Activated T-cell treated with anti-CD3 and anti-CD28 coated beads, Interleukin-2, amount 50 U/mL, for 1 hour (primary cell): ENCODE measurements around the gene GTF2B.
"Not testable (repeated sequence)": the region's sequence is repeated elsewhere in the genome, so short reads cannot be mapped to it uniquely, and the experiment has no call there.

ENCODE experiments used
- DNase-seq: peaks from one replicate; pipeline ENCODE4 v3.0.0-alpha.2; 2020

The GTF2B gene

DNA sequence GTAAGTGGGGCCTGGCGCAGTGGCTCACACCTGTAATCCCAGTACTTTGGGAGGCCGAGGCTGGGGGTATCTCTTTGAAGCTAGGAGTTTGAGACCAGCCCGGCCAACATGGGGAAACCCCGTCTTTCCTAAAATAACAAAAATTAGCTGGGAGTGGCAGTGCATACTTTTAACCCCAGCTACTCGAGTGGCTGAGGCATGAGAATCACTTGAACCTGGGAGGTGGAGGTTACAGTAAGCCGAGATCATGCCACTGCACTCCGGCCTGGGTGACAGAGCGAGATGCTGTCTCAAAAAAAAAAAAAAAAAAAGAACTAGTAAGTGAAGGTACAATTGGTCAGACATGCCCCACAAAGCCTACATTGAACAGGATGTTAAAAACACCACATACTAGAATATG, 10.7 kb downstream of the GTF2B start:
- DNase-seq, result not testable (repeated sequence)

DNA sequence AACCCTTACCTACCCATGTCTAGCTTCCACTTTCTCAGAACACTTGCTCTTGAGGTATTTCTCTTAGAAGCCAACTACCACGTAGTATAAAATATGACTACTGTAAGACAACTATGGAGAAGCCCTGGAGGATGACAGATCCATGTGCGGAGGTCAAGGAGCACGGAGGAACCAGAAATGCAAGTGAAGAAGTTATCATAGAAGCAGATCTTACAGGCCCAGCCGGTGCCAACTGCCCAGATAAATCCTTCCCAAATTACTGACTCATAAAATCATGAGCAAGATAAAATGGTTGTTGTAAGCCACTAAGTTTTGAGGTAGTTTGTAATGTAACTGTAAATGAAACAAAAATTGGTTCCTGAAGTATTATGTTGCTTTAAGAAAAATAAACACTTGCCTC, 12.6 kb downstream of the GTF2B start:
- DNase-seq, result no peak

DNA sequence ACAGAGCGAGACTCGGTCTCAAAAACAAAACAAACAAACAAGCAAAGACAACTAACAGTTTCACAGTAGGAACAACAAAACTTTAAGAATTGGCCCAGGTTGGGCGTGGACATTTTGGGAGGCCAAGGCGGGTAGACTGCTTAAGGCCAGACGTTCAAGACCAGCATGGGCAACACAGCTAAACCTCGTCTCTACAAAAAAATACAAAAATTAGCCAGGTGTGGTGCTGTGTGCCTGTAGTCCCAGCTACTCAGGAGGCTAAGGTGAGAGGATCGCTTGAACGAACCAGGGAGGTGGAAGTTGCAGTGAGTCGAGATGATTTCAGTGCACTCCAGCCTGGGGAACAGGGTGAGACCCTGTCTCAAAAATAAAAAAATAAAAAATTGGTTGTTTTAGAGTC, 13.5 kb downstream of the GTF2B start:
- no peak for DNase-seq

DNA sequence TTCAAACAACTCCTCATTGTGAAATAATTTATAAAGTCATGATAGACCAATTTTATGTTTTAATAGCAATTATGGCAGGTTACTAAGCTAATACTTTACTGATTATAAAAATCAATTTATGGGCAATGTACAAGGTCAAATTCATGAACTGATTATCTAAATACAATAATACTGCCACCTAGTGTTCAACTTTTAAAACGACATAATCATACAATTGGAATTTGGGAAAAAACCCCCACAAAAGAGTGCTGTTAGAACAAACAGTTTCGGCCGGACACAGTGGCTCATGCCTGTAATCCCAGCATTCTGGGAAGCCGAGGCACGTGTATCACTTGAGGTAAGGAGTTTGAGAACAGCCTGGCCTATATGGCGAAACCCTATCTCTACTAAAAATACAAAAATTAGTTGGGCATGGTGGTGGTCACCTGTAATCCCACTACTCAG, 14.0 kb downstream of the GTF2B start:
- no peak for DNase-seq

DNA sequence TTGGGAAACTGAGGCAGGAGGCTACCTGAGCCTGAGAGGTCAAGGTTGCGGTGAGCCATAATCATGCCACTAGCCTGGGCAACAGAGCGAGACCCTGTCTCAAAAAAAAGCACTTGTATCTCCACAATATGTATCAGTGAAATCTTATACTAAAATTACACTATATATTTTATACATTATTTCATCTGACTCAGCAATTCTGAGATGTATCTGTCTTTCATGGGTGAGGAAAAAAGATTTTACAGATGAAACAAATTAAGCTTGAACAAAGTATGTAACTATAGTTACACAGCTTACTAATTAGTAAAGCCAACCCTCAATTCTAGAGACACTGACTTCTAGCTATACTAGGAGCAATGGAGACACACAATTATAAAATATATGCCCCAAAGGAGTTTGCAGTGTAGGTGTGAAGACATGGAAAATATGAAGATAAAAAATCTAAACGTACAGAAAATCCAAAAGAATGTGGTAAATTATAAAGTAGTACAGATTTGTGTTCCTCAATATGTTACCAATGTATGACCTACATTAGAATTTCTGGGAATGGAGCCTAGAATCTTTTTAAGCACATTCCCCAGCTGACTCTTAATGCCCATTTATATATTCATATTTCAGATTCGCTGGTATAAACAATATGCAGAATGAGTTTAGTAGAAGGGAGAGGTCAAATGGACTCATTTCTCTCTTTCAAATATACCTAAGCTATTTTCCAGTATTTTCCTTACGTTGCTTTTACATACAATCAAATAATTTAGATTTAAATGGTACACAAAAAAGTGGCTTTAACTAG, 14.6 kb downstream of the GTF2B start:
- no peak for DNase-seq

DNA sequence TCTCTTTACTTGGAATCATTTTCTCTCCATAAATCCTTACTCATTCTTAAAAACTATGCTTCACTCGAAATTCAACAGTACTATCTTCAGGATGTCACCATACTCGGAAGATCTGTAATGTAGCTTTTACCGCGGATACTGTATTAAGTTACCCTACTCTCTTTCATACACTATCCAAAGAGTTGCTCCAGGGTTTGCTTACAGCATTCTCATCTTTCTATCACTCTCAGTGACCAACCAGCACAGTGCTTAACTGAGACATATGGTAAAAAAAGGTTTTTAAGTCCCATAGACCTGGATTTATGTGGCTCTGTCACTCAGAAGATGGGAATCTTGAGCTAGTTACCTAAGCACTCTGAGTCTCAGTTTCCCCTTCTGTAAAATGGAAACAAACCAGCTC, 15.8 kb downstream of the GTF2B start:
- no peak for DNase-seq

DNA sequence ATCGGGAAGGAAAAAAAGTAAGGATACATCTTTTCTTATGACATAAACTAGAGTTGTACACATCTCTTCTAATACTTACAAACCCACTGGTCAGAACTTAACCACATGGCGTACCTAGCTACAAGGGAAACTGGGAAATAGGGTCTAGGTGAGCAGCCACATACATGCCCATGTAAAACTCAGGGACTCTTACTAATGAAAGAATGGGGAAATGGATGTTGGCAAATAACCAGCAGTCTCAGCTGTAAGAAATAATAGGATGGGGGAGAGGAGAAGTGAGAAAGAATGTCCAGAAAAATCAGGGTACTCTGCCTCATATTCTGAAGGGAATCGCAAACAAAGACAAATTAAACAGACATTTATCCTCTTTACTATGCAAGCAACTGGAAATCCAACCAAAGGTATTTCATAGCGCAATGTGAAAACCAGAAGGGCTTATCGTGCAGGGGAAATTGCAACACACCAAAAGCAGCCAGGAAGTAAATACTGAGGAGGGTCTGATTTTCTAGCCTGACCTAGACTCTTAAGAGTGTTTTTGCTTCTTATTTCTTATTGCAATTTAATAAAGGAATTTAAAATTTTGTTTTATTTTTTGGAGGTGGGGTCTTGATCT, 17.5 kb downstream of the GTF2B start:
- DNase-seq, result no peak

DNA sequence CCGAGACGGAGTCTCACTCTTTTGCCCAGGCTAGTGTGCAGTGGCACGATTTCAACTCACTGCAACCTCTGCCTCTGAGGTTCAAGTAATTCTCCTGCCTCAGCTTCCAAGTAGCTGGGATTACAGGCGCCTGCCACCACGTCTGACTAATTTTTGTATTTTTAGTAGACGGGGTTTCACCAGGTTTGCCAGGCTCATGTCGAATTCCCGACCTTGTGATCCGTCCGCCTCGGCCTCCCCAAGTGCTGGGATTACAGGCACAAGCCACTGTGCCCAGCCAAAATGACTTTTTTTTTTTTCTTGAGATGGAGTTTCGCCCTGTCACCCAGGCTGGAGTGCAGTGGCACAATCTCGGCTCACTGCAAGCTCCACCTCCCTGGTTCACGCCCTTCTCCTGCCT, 21.7 kb downstream of the GTF2B start:
- DNase-seq, result not testable (repeated sequence)

DNA sequence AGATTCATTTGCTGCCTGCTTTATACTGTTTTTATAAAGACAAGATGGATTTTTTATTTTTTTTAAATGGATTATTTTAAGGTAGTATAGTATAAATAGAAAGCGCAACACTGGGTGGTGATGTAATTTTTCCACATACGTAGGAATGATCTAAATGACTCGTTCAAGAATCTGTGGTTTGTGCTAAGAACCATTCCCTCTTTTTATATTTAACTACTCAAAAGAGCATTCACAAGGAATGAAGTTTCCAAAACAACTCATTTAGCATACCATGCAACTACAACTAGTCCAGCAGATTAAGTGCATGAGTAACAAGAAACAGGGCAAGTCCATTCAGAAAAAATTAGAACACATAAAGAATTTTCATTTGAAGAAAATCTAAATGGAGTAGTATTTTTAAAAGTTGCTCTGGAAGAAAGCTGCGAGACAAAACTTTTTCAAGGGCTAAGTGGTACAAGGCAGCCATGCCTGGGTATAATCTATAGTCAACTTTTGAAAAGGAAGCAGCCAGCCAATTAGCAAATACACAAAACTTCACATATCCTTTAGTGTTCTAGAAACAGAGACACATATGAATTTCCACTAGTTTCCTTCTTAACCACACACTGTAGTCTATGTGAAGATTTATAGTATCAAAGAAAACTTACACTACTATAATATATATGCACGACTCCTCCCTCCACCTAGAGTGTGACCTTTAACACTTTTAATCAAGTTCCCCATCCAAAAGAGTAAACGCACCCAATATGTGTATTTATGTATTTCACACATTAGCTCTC, 23.4 kb downstream of the GTF2B start:
- DNase-seq, result no peak

DNA sequence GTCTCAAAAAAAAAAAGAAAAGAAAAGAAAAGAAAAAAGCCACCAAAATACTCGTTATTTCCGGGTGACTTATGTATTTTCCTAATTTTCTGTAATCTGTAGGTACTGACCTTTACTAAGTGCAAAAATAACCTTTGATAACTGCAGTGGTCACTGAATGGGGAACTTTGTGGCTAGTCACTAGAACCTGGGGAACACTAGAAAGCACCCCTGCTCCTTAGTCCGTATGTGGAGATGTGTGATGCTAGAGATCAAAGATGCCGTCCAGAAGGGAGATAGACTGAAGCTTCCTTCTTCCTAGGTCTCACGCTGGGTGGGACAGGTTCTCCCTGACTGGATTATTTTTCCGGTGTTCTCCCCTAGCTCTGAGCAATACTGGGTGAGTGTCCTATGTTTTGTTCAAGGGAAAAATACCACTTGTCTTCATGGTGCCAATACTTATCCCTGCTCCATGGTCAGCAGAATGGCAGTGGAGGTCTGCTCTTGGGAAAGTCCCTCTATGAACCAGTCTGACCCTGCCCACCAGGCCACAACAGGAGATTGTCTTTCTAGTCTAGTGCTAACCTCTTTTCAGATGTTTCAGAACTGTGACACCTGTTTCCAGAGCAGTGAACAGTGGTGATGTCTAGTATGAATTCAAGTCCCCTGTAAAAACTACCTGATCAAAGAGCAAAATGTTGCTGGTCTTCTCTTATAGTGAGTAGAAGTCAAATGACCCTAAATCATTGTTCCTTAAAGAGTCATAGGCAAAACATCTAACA, 39.9 kb downstream of the GTF2B start:
- no peak for DNase-seq

DNA sequence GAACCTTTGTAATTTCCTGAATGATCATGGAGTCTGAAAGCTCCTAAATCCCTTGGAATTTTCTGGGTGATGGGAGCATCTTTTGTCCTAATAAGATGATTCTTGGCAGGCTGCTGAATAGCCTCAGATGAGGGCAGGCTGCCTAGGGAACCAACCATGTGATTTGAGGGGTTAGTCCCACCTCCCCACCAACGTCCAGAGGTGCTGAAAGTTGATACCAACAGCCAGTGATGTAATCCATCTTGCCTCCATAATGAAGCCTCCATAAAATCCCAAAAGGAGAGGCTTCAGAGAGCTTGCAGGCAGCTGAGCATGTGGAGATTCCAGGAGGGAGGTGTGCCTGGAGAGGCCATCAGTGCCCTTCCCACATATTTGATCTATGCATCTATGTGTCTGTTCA, 43.7 kb downstream of the GTF2B start:
- DNase-seq, result no peak

DNA sequence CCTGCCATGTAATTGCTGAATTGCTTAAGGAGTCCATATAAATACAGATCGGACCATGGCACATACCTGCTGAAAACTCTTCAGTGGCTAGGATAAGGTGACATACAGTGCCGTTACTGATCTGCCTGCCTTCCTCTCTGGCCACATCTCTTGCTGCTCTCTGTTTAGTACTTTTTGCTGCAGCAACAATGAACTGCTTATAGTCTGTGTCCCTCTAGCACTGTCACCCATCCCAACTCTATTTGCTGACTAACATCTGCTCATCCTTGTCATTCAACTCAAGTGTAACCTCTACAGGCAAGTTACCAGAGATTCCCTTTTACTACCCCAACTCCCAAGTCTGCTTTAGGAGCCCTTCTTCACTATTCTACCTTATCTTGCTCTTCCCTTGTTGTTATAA, 65.6 kb downstream of the GTF2B start:
- no peak for DNase-seq

DNA sequence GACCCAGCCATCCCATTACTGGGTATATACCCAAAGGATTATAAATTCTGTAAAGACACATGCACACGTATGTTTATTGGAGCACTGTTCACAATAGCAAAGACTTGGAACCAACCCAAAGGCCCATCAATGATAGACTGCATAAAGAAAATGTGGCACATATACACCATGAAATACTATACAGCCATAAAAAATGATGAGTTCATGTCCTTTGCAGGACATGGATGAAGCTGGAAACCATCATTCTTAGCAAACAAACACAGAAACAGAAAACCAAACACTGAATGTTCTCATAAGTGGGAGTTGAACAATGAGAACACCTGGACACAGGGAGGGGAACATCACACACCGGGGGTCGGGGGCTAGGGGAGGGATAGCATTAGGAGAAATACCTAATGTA, 71.7 kb downstream of the GTF2B start:
- DNase-seq, result not testable (repeated sequence)

DNA sequence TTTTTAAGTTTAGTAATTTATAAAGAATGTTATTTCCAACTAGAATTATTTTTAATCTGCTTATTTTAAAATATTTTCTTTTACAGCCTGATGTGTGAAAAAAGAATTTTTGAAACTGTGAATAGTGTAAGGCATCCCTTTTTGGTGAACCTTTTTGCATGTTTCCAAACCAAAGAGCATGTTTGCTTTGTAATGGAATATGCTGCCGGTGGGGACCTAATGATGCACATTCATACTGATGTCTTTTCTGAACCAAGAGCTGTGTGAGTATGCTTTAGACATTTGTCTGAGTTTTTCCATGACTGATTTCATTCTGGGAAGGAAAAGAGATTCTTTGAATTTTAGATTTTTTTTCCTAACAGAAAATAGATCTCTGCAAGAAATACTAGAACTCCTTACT, 77.9 kb downstream of the GTF2B start:
- no peak for DNase-seq

DNA sequence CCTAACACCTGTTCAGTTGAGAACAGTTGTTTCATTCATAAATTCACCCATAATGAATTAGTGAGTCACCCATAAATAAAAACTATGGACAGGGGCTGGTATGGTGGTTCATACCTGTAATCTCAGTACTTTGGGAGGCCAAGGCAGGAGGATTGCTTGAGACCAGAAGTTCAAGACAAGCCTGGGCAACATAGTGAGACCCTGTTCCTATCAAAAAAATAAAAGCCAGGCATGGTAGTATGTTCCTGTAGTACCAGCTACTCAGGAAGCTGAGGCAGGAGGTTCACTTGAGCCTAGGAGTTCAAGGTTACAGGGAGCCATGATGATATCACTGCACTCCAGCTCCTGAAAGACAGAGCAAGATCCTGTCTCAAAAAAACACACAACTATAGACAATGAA, 79.0 kb downstream of the GTF2B start:
- DNase-seq, result no peak

DNA sequence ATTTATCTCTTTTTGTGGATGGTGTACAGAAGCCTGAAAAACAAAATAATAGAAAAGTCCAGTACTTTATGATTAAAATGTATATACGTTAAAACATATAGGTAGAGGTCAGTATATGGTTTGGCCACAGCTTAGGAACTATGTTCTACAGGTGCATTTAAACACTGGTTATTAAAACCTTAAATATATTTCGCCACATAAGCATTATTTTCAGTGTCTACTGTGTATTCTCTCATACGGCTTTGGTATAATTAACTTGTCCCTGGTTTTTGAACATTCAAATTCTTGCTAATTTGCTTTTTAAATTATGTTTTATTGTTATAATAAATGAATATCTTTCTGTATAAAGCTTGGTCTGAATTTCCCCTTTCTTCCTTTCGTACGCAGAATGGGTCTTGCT, 87.9 kb downstream of the GTF2B start:
- DNase-seq, result no peak

DNA sequence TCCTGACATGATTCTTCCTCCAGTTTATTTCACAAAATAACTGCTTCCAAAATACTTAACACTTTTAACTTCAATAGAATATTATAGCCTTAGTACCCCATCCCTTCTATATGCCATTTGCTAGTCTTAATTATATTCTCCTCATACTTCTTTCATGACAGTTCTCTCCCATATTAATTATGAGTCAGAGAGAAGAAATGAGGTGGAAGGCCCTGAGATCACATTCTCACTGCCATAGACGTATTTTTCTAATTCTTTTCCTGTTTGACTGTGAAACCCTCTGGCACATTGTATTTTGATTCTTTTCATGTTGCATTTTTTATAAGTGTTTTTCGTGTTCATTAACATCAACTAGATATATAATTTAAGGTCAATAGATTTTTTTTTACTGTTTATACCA, 88.4 kb downstream of the GTF2B start:
- no peak for DNase-seq
